Activated CD4-positive, alpha-beta T cell treated with anti-CD3 and anti-CD28 coated beads for 1 hour (primary cell): ENCODE measurements around the gene ZNF821.
A peak's percentile ranks its signal among the peaks of the same experiment; 100 is the strongest.
"Not testable (repeated sequence)": the region's sequence is repeated elsewhere in the genome, so short reads cannot be mapped to it uniquely, and the experiment has no call there.

Source experiments
- DNase-seq: peaks from one replicate; pipeline ENCODE4 v3.0.0-alpha.2; 2020

ZNF821 gene

GRCh38 chr16:71854369-71854948 lies 29.5 kb downstream of the ZNF821 start:
- DNase-seq = no peak

GRCh38 chr16:71853413-71853812 lies 30.6 kb downstream of the ZNF821 start:
- no peak for DNase-seq

GRCh38 chr16:71852561-71852960 lies 31.4 kb downstream of the ZNF821 start:
- no peak for DNase-seq

- DNase-seq = no peak
These were observed 31.8 kb downstream of the ZNF821 start for GRCh38 chr16:71852158-71852557.

GRCh38 chr16:71851746-71852145 lies 32.2 kb downstream of the ZNF821 start:
- DNase-seq = no peak

- DNase-seq = no peak
These were observed 35.4 kb downstream of the ZNF821 start for GRCh38 chr16:71848622-71849021.

- no peak for DNase-seq
These were observed 36.9 kb downstream of the ZNF821 start for GRCh38 chr16:71847096-71847495.

- no peak for DNase-seq
These were observed 37.6 kb downstream of the ZNF821 start for GRCh38 chr16:71846431-71846830.

GRCh38 chr16:71845639-71846430 lies 38.1 kb downstream of the ZNF821 start, which contains the start of gene ATXN1L:
TSS of gene ATXN1L (plus strand) at chr16:71845976. CDS start at chr16:71849741, 3,765 bp downstream.
- DNase-seq = peak; percentile 93

- no peak for DNase-seq
These were observed 40.4 kb downstream of the ZNF821 start for GRCh38 chr16:71843572-71843971.

- DNase-seq = no peak
These were observed 43.9 kb downstream of the ZNF821 start for GRCh38 chr16:71840052-71840451.

- DNase-seq = no peak
These were observed 46.8 kb downstream of the ZNF821 start for GRCh38 chr16:71837150-71837549.

GRCh38 chr16:71834291-71834690 lies 49.7 kb downstream of the ZNF821 start:
- DNase-seq = no peak

GRCh38 chr16:71832112-71832511 lies 51.9 kb downstream of the ZNF821 start:
- DNase-seq = not testable (repeated sequence)

- not testable (repeated sequence) for DNase-seq
These were observed 52.3 kb downstream of the ZNF821 start for GRCh38 chr16:71831698-71832097.

- DNase-seq = no peak
These were observed 53.6 kb downstream of the ZNF821 start for GRCh38 chr16:71830359-71830758.

GRCh38 chr16:71826533-71827017 lies 57.4 kb downstream of the ZNF821 start:
- no peak for DNase-seq

- not testable (repeated sequence) for DNase-seq
These were observed 66.9 kb downstream of the ZNF821 start for GRCh38 chr16:71817155-71817500.

- no peak for DNase-seq
These were observed 72.7 kb downstream of the ZNF821 start for GRCh38 chr16:71811261-71811803.

GRCh38 chr16:71810155-71810530 lies 73.8 kb downstream of the ZNF821 start:
- not testable (repeated sequence) for DNase-seq
